A673 (cell line): ENCODE measurements around the gene BBX. TPM values are rescaled to one million over a fixed set of nuclear protein-coding genes. Genes with fewer than 3 reads are reported as not detected.

Source experiments
- BruUV-seq: library from RNA; stranded (reverse); fragments of 400-500 nt; replicated peaks from 2 replicates; lab custom pipeline; 2021; lab: Mats Ljungman, UMichigan
- CTCF ChIA-PET: fragments of 300-600 bp; sonication (Branson Sonifier 250); formaldehyde crosslinking; loops from one replicate; lab custom pipeline; 2022; ENCODE audit warnings: antibody characterized with exemption; lab: Charles Lee
- POLR2A ChIA-PET: fragments of 300-600 bp; sonication (Branson Sonifier 250); formaldehyde crosslinking; loops from one replicate; lab custom pipeline; 2022; ENCODE audit warnings: antibody characterized with exemption; ENCODE audit not compliant: low non-redundant PET; lab: Charles Lee
- DNase-seq: peaks from one replicate; pipeline ENCODE4 v3.0.0-alpha.2; 2015; ENCODE audit warnings: low spot score
- H3K27ac ChIP-seq: fragments of 200-600 bp; sonication (generic); 2 replicates; pipeline ENCODE4 v1.5.1; 2016; ENCODE audit warnings: mixed run types, low read depth, mild to moderate bottlenecking, mixed read lengths, antibody characterized with exemption, low read length; ENCODE audit not compliant: poor library complexity, severe bottlenecking
- H3K27me3 ChIP-seq: fragments of 200-600 bp; sonication (generic); replicated peaks from 2 replicates; pipeline ENCODE4 v1.6.1; 2017; ENCODE audit warnings: mixed run types, low read depth, mild to moderate bottlenecking, mixed read lengths, antibody characterized with exemption, low read length; ENCODE audit not compliant: insufficient read depth, poor library complexity
- H3K36me3 ChIP-seq: fragments of 200-600 bp; sonication (generic); 2 replicates; pipeline ENCODE4 v1.6.1; 2016; ENCODE audit warnings: mixed run types, mild to moderate bottlenecking, mixed read lengths, antibody characterized with exemption, low read length; ENCODE audit not compliant: insufficient read depth, poor library complexity, severe bottlenecking
- H3K4me1 ChIP-seq: fragments of 200-600 bp; sonication (generic); 2 replicates; pipeline ENCODE4 v1.6.1; 2017; ENCODE audit warnings: mixed run types, mild to moderate bottlenecking, mixed read lengths, antibody characterized with exemption, low read length; ENCODE audit not compliant: insufficient read depth, poor library complexity, severe bottlenecking
- H3K4me3 ChIP-seq: fragments of 200-600 bp; sonication (generic); 2 replicates; pipeline ENCODE4 v1.5.1; 2016; ENCODE audit warnings: low read depth, mixed run types, mild to moderate bottlenecking, mixed read lengths, low read length; ENCODE audit not compliant: poor library complexity, severe bottlenecking
- H3K9me3 ChIP-seq: fragments of 200-600 bp; sonication (generic); 2 replicates; pipeline ENCODE4 v1.6.1; 2016; ENCODE audit warnings: mixed run types, low read depth, mild to moderate bottlenecking, mixed read lengths, antibody characterized with exemption, low read length; ENCODE audit not compliant: poor library complexity, severe bottlenecking
- CTCF ChIP-seq: fragments of 300-800, 200-600 bp; sonication (generic); conservative IDR thresholded peaks from 2 replicates; pipeline ENCODE4 v1.5.1; 2017; ENCODE audit warnings: low read depth, mild to moderate bottlenecking, antibody characterized with exemption, low read length, moderate library complexity, mixed read lengths
- EZH2 ChIP-seq: fragments of 200-600 bp; sonication (generic); IDR thresholded peaks from 2 replicates; pipeline ENCODE4 v1.6.1; 2017; ENCODE audit warnings: borderline replicate concordance, low read depth, mild to moderate bottlenecking, mixed read lengths, antibody characterized with exemption, low read length; ENCODE audit not compliant: poor library complexity, severe bottlenecking
- intact Hi-C: fragments of 100-400 bp; cut with micrococcal nuclease; formaldehyde crosslinking; loops from one replicate; pipeline ENCODE4 v1.10.0; 2022; ENCODE audit not compliant: unreplicated experiment
- total RNA-seq: library from RNA; stranded (reverse); gene quantifications from 2 replicates; pipeline ENCODE4 v1.2.3, GENCODE V29; 2021

The BBX gene
- total RNA-seq, 1 experiment from 2014 or later = 28.9 TPM

GRCh38 chr3:107710851-107711250 is 188.1 kb downstream of the BBX start:
- no peaks in the 10 kb centered on the region for H3K36me3 ChIP-seq
- H3K27ac ChIP-seq = no peak overlapping the region
- H3K27me3 ChIP-seq = peaks cover 4% of the 10 kb centered on the region
- no peaks in the 10 kb centered on the region for H3K9me3 ChIP-seq
- no peak for DNase-seq
- POLR2A ChIA-PET = no interaction called here
- CTCF ChIA-PET = no interaction called here
- TF ChIP-seq CTCF = no peak
- TF ChIP-seq EZH2 = no peak
- BruUV-seq = no TSS peak
- intact Hi-C loops = no loop called here
- no peak overlapping the region for H3K4me3 ChIP-seq
- no peaks in the 10 kb centered on the region for H3K4me1 ChIP-seq

GRCh38 chr3:107716734-107717133 is 194.0 kb downstream of the BBX start:
- no peak for DNase-seq
- Histone ChIP-seq H3K27me3 (peaks cover 34% of the 10 kb centered on the region), H3K27ac (no peak overlapping the region), H3K9me3 (no peaks in the 10 kb centered on the region), H3K4me1 (peaks cover 11% of the 10 kb centered on the region), H3K36me3 (no peaks in the 10 kb centered on the region), H3K4me3 (no peak overlapping the region)
- BruUV-seq = no TSS peak
- ChIA-PET CTCF (no interaction called here), POLR2A (no interaction called here)
- TF ChIP-seq EZH2 (no peak), CTCF (no peak)
- intact Hi-C loops = no loop called here

- intact Hi-C loops = no loop called here
- Histone ChIP-seq H3K9me3 (no peaks in the 10 kb centered on the region), H3K4me1 (peaks cover 11% of the 10 kb centered on the region), H3K27ac (no peak overlapping the region), H3K4me3 (no peak overlapping the region), H3K36me3 (no peaks in the 10 kb centered on the region), H3K27me3 (peaks cover 40% of the 10 kb centered on the region)
- no TSS peak for BruUV-seq
- ChIA-PET CTCF (interaction anchor here (0.6 kb wide), 1 partner anchor 28 kb away, joined by 3 read pairs; no protein-coding TSS in a partner anchor), POLR2A (no interaction called here)
- DNase-seq = peak; percentile 78
- TF ChIP-seq EZH2 = no peak
- no peak for TF ChIP-seq CTCF
These were observed 195.8 kb downstream of the BBX start for GRCh38 chr3:107718547-107718946.
